DOHH2 (cell line): ENCODE results near the gene BRINP3.

Source experiments
- H3F3A ChIP-seq: fragments of 200-600 bp; sonication (generic), shearing (Covaris generic); 2 replicates; pipeline ENCODE4 v1.6.0; 2016; ENCODE audit warnings: antibody characterized with exemption, mild to moderate bottlenecking; ENCODE audit not compliant: control insufficient read depth, insufficient read depth
- H3K27ac ChIP-seq: fragments of 200-600 bp; sonication (generic); 2 replicates; pipeline ENCODE4 v1.5.1; 2014; ENCODE audit warnings: low read depth, mild to moderate bottlenecking, low read length, moderate library complexity
- H3K27me3 ChIP-seq: fragments of 200-600 bp; sonication (generic); 2 replicates; pipeline ENCODE4 v1.6.1; 2014; ENCODE audit warnings: mild to moderate bottlenecking, low read length, mixed read lengths; ENCODE audit not compliant: control insufficient read depth
- H3K36me3 ChIP-seq: fragments of 200-600 bp; sonication (generic); 2 replicates; pipeline ENCODE4 v1.6.1; 2014; ENCODE audit warnings: mild to moderate bottlenecking, low read length, moderate library complexity, mixed read lengths; ENCODE audit not compliant: control insufficient read depth
- H3K4me1 ChIP-seq: fragments of 200-600 bp; sonication (generic); 2 replicates; pipeline ENCODE4 v1.6.1; 2014; ENCODE audit warnings: mild to moderate bottlenecking, low read length, mixed read lengths; ENCODE audit not compliant: control insufficient read depth
- H3K4me2 ChIP-seq: fragments of 200-600 bp; sonication (generic); 2 replicates; pipeline ENCODE4 v1.6.0; 2014; ENCODE audit warnings: mild to moderate bottlenecking, low read length, moderate library complexity
- H3K4me3 ChIP-seq: fragments of 200-600 bp; sonication (generic); 2 replicates; pipeline ENCODE4 v1.5.1; 2014; ENCODE audit warnings: mild to moderate bottlenecking, low read length, mixed read lengths
- H3K79me2 ChIP-seq: fragments of 200-600 bp; sonication (generic); 2 replicates; pipeline ENCODE4 v1.6.1; 2014; ENCODE audit warnings: mild to moderate bottlenecking, low read length, mixed read lengths; ENCODE audit not compliant: control insufficient read depth
- H3K9me2 ChIP-seq: fragments of 200-600 bp; sonication (generic); replicated peaks from 2 replicates; pipeline ENCODE4 v1.6.1; 2014; ENCODE audit warnings: mild to moderate bottlenecking, low read length, mixed read lengths; ENCODE audit not compliant: control insufficient read depth
- H3K9me3 ChIP-seq: fragments of 200-600 bp; sonication (generic); 2 replicates; pipeline ENCODE4 v1.6.1; 2014; ENCODE audit warnings: antibody characterized with exemption, low read length, mixed read lengths; ENCODE audit not compliant: control insufficient read depth, insufficient read depth
- H4K20me1 ChIP-seq: fragments of 200-600 bp; sonication (generic); 2 replicates; pipeline ENCODE4 v1.6.0; 2014; ENCODE audit warnings: low read depth, mild to moderate bottlenecking, antibody characterized with exemption, low read length, moderate library complexity; ENCODE audit not compliant: control insufficient read depth, insufficient read depth
- CTCF ChIP-seq: fragments of 200-600 bp; sonication (generic); IDR thresholded peaks from one replicate; pipeline ENCODE4 v1.5.1; 2014; ENCODE audit warnings: antibody characterized with exemption, mild to moderate bottlenecking, low read depth, low read length; ENCODE audit not compliant: poor library complexity, severe bottlenecking
- EZH2phosphoT487 ChIP-seq: fragments of 200-600 bp; sonication (generic); IDR thresholded peaks from 2 replicates; pipeline ENCODE4 v1.6.1; 2017; ENCODE audit warnings: borderline replicate concordance, mild to moderate bottlenecking, antibody characterized with exemption, low read length, moderate library complexity, mixed read lengths

BRINP3 gene

GRCh38 chr1:190212450-190212849, 265.2 kb downstream of the BRINP3 start:
- no peaks in the 10 kb centered on the region for H3K36me3 ChIP-seq
- no peaks in the 10 kb centered on the region for H3K27me3 ChIP-seq
- TF ChIP-seq EZH2phosphoT487 = no peak
- TF ChIP-seq CTCF = no peak
- H3F3A ChIP-seq = no peaks in the 10 kb centered on the region
- no peak overlapping the region for H3K4me2 ChIP-seq
- no peaks in the 10 kb centered on the region for H4K20me1 ChIP-seq
- no peaks in the 10 kb centered on the region for H3K9me2 ChIP-seq
- H3K79me2 ChIP-seq = no peaks in the 10 kb centered on the region
- no peaks in the 10 kb centered on the region for H3K4me1 ChIP-seq
- H3K27ac ChIP-seq = no peak overlapping the region
- H3K4me3 ChIP-seq = no peak overlapping the region
- H3K9me3 ChIP-seq = no peaks in the 10 kb centered on the region

- Histone ChIP-seq H3K4me1 (no peaks in the 10 kb centered on the region), H4K20me1 (no peaks in the 10 kb centered on the region), H3K9me2 (no peaks in the 10 kb centered on the region), H3K4me2 (no peak overlapping the region), H3K27me3 (no peaks in the 10 kb centered on the region), H3K27ac (no peak overlapping the region), H3K9me3 (no peaks in the 10 kb centered on the region), H3K36me3 (no peaks in the 10 kb centered on the region), H3K4me3 (no peak overlapping the region), H3K79me2 (no peaks in the 10 kb centered on the region), H3F3A (no peaks in the 10 kb centered on the region)
- no peak for TF ChIP-seq CTCF
These were observed 269.9 kb downstream of the BRINP3 start for GRCh38 chr1:190207733-190208132.

- no peaks in the 10 kb centered on the region for H3K9me2 ChIP-seq
- no peak for TF ChIP-seq CTCF
- TF ChIP-seq EZH2phosphoT487 = no peak
These were observed 272.0 kb downstream of the BRINP3 start for GRCh38 chr1:190205713-190206112.

GRCh38 chr1:190196020-190196419, 281.6 kb downstream of the BRINP3 start:
- Histone ChIP-seq H3K27ac (no peak overlapping the region), H3K4me3 (no peak overlapping the region), H3F3A (no peaks in the 10 kb centered on the region), H3K4me1 (no peaks in the 10 kb centered on the region), H3K4me2 (no peak overlapping the region), H3K27me3 (no peaks in the 10 kb centered on the region), H3K9me3 (no peaks in the 10 kb centered on the region), H3K9me2 (no peaks in the 10 kb centered on the region), H3K36me3 (no peaks in the 10 kb centered on the region), H4K20me1 (no peaks in the 10 kb centered on the region), H3K79me2 (no peaks in the 10 kb centered on the region)
- TF ChIP-seq EZH2phosphoT487 (no peak), CTCF (no peak)

More at GRCh38 chr1:190205713-190206112, 272.0 kb downstream of the BRINP3 start:
- Histone ChIP-seq H3K4me3 (no peak overlapping the region), H3K4me2 (no peak overlapping the region), H3F3A (no peaks in the 10 kb centered on the region), H3K4me1 (no peaks in the 10 kb centered on the region), H3K36me3 (no peaks in the 10 kb centered on the region), H3K9me3 (no peaks in the 10 kb centered on the region; the same call in 1 of the 2 replicates), H3K79me2 (no peaks in the 10 kb centered on the region), H3K27ac (no peak overlapping the region), H3K27me3 (no peaks in the 10 kb centered on the region), H4K20me1 (no peaks in the 10 kb centered on the region)
